Amniotic epithelial cell (primary cell): ENCODE data around the gene FAM76B.

ENCODE experiments used
- DNase-seq: peaks from one replicate; pipeline ENCODE4 v3.0.0-alpha.2; 2010; ENCODE audit warnings: low read depth

FAM76B gene

DNA sequence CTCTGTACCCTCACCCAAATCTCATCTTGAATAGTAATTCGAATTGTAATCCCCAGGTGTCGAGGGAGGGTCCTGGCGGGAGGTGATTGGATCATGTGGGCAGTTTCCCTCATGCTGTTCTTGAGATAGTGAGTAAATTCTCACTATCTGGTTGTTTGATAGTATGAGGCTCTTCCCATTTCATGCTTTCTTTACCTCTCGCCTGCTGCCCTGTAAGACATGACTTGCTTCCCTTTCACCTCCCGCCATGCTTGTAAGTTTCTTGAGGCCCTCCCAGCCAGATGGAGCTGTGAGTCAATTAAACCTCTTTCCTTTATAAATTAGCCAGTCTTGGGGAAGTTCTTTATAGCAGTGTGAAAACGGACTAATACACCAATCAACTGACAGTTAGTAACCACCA is 60.1 kb downstream of the FAM76B start:
- DNase-seq, result no peak

DNA sequence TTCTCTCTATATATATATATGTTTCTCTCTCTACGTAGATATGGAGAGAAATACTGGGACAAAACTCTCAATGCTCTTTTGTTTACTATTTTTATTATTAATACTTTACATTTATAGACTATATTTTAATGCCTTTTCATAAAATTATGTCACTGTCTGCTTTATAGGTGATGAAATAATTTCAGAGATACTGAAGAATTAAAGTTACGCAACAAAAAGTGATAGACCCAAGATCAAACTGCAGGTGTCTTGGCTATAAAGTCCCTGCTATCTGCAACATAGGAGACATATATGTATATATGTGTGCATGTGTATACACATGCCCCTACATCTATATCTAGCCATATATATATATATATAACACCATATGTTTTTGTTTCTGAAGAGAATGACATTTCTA is 60.8 kb downstream of the FAM76B start:
- DNase-seq, result no peak

DNA sequence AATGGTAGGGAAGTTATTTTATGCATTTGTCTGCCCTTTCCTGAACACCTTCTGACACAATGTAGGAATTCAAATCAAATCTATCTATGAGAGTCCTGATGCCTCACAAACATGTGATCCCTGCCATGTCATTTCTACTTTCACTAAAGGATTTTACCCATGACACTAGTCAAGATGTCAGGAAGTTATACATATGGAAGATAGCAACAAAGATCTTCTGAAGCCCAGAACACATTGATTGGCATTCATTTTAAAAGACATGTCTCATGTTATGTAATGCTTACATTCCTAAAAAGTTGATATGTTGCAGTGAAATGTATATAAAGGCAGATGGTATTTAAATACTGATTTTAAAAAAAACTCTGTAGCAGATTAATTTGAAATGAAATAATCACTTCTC is 61.5 kb downstream of the FAM76B start:
- no peak for DNase-seq

DNA sequence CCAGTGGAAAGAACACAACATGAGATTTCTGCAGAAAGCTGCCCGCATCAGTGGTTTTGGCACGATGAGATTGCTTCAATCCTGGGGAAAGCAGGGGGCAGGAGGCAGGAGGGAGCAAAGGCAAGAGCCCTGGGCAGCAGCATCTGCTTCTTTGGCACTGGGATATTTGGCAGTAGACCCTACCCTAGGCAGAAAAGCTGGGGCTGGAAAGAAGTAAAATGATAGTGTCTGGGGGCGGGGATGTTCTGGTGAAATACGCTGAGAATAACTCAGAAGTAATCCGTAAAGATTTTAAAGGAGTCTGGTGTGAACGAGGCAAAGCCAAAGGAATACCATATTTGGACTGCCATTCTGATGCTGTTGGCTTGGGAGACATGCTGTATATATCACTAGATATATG is 62.0 kb downstream of the FAM76B start:
- no peak for DNase-seq

DNA sequence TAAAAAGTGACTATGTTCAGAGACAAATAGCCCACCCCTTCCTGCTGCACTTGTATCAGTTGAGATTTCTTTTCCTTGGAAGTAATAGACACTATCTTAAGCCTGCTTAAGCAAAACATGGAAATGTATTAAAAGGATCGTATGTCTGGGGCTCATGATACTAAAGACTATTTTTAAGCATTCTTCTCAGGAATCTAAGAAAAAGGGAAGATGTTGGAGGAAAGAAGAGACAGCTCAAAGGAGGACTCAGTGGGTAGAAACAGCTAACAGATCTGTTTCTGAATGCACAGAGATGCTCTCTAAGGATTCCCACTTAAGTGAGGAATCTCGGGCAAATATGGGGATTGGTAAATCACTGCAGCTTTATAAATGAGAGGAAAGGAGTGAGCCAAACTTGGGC is 62.5 kb downstream of the FAM76B start:
- DNase-seq, result no peak

DNA sequence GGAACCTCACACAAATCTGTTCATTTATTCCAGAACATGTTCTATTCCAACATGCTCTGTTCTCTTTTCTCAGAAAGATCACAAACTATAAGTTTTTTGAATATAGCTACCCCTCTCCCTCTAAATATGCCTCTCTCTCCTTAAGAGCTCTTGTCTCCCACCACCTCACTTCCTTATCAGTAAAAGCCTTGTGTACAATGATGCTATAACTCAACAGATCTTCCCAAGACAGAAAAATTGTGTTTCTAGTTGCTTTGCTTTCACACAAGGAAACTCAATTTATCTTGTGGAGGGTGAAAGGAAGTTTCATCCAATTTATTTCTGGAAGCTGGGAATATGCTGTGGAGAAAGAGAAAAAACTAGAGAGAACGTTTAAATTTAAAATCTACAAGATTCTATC is 64.4 kb downstream of the FAM76B start:
- DNase-seq, result no peak

DNA sequence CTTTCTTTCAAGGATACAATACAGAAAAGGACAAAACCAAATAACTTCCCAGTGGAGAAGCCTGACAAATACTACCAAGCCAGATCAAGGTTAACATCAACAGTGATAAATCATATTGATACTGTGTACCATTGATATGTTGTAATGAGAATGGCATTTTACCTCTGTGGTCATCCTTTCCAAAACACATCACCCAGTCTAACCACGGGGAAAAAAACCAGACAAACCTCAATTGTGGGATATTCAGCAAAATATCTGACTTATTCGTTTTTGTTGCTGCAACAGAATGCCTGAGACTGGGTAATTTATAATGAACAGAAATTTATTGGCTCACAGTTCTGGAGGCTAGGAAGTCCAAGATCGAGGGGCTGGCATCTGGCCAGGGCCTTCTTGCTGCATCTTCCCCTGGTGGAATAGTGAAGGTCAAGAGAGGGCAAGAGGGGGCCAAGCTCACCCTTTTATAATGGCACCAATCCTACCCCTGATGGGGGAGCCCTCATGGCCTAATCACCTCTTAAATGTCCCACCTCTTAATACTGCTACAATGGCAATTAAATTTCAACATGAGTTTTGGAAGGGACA is 66.1 kb downstream of the FAM76B start:
- DNase-seq, result peak; percentile 72

DNA sequence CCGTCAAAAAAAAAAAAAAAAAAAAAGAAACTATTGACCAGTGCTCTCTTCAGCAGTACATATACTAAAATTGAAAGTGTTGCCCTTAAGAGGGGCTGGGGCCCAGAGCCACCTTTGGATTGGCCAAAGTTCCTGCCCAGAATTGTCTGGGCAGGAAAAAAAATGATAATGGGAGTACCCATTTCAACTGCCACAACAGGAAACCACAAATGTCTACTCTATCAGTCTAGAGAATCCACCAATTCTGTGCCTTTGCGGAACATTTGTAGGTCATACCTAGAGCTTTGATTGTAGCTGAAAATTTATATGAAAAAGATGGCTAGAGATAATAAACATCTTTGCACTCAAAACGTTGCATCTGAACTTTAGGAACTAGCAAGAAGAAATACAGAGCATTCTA is 69.4 kb downstream of the FAM76B start:
- no peak for DNase-seq
